Non-pigmented ciliary epithelial cell (primary cell): ENCODE measurements around the gene LRRC58.

Experiments
- DNase-seq: peaks from one replicate; pipeline ENCODE4 v3.0.0-alpha.2; 2010; ENCODE audit warnings: low read depth

Gene LRRC58

GRCh38 chr3:120276767-120277166 is 72.4 kb downstream of the LRRC58 start:
- no peak for DNase-seq

GRCh38 chr3:120275618-120276017 is 73.5 kb downstream of the LRRC58 start:
- no peak for DNase-seq

- DNase-seq = no peak
These were observed 74.4 kb downstream of the LRRC58 start for GRCh38 chr3:120274739-120275167.
